Karpas-422 (cell line): ENCODE results near the gene TIAM2. TPM values are rescaled to one million over a fixed set of nuclear protein-coding genes. Genes with fewer than 3 reads are reported as not detected.

Experiments
- DNase-seq: peaks from one replicate; pipeline ENCODE4 v3.0.0-alpha.2; 2015
- H2AFZ ChIP-seq: fragments of 200-600 bp; sonication (generic); 2 replicates; pipeline ENCODE4 v1.6.1; 2014; ENCODE audit warnings: antibody characterized with exemption, low read length, mixed read lengths
- H3K27ac ChIP-seq: fragments of 200-600 bp; sonication (generic); 2 replicates; pipeline ENCODE4 v1.5.1; 2014; ENCODE audit warnings: mild to moderate bottlenecking, low read length, moderate library complexity
- H3K27me3 ChIP-seq: fragments of 200-600 bp; sonication (generic); 2 replicates; pipeline ENCODE4 v1.6.1; 2014; ENCODE audit warnings: low read length, mixed read lengths
- H3K36me3 ChIP-seq: fragments of 200-600 bp; sonication (generic); 2 replicates; pipeline ENCODE4 v1.6.1; 2014; ENCODE audit warnings: low read length, mixed read lengths; ENCODE audit not compliant: insufficient read depth
- H3K4me1 ChIP-seq: fragments of 200-600 bp; sonication (generic); 2 replicates; pipeline ENCODE4 v1.6.1; 2014; ENCODE audit warnings: mild to moderate bottlenecking, low read length, mixed read lengths
- H3K4me2 ChIP-seq: fragments of 200-600 bp; sonication (generic); 2 replicates; pipeline ENCODE4 v1.6.1; 2014; ENCODE audit warnings: low read length, low read depth, mild to moderate bottlenecking; ENCODE audit not compliant: poor library complexity, severe bottlenecking
- H3K4me3 ChIP-seq: fragments of 200-600 bp; sonication (generic); 2 replicates; pipeline ENCODE4 v1.5.1; 2014; ENCODE audit warnings: mild to moderate bottlenecking, antibody characterized with exemption, low read length, mixed read lengths
- H3K79me2 ChIP-seq: fragments of 200-600 bp; sonication (generic); 2 replicates; pipeline ENCODE4 v1.6.1; 2014; ENCODE audit warnings: mild to moderate bottlenecking, low read length, mixed read lengths
- H3K9ac ChIP-seq: fragments of 200-600 bp; sonication (generic); 2 replicates; pipeline ENCODE4 v1.6.0; 2014; ENCODE audit warnings: low read length
- H3K9me2 ChIP-seq: fragments of 200-600 bp; sonication (generic), shearing (Covaris generic); replicated peaks from 2 replicates; pipeline ENCODE4 v1.6.0; 2014; ENCODE audit warnings: mild to moderate bottlenecking, low read length, moderate library complexity; ENCODE audit not compliant: insufficient read depth
- H3K9me3 ChIP-seq: fragments of 300-700, 200-600 bp; sonication (generic); 2 replicates; pipeline ENCODE4 v1.6.1; 2014; ENCODE audit warnings: low read length, mixed read lengths
- H4K20me1 ChIP-seq: fragments of 200-600 bp; sonication (generic); 2 replicates; pipeline ENCODE4 v1.6.1; 2014; ENCODE audit warnings: mild to moderate bottlenecking, antibody characterized with exemption, low read length, low read depth; ENCODE audit not compliant: insufficient read depth
- total RNA-seq: library from RNA; depleted of rRNA; stranded (reverse); fragments of >200 nt; shearing (Covaris generic); gene quantifications from 2 replicates; pipeline ENCODE4 v1.2.3, GENCODE V29; 2014; ENCODE audit warnings: low replicate concordance

The TIAM2 gene
- total RNA-seq, 1 experiment from 2014 or later: 9.0 TPM

DNA sequence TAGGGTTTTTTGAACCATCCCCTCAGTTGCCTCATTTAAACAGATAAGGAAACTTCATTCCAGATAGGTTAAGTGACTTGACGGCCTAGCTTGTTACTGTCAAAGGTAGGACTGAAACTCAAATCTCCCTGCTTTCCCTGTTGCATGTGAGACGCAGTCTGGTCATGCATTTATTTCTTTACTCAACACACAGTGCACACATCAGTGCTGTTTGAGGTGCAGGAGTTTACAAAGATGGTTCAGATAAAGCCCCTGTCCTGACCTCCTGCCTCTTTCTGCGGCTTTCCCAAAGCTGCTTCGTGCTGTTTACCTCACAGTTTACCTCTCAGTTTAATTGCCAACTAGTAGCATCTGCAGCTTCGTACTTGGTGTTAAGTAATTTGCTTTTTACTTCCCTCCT is 26.6 kb downstream of the TIAM2 start:
- Histone ChIP-seq H4K20me1 (no peaks in the 10 kb centered on the region), H3K36me3 (no peaks in the 10 kb centered on the region), H3K27me3 (no peaks in the 10 kb centered on the region), H3K9me3 (no peaks in the 10 kb centered on the region), H3K27ac (no peak overlapping the region), H3K9me2 (no peaks in the 10 kb centered on the region), H3K79me2 (no peaks in the 10 kb centered on the region), H3K4me3 (no peak overlapping the region), H2AFZ (no peak overlapping the region), H3K9ac (no peak overlapping the region), H3K4me1 (no peaks in the 10 kb centered on the region), H3K4me2 (no peak overlapping the region)
- DNase-seq: no peak

DNA sequence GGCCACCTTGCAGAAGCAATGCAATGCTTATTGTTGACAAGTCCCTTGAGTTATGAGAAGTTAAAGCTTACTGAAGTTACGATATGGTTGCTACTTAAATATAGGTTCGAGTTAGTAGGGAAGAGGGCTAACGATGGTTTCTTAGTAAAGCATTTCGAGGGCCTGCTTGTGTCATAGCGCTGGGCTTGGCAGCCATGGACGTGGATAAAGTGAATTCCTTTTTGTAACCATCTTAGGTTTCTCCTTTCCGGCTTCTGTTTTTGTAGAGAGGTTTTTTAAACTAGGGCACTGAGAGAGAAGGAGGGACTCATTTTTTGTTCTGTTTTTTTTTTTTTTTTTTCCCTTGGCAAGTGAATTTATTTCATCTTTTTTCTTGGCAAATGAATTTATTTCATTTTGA is 27.6 kb downstream of the TIAM2 start:
- Histone ChIP-seq H3K4me2 (no peak overlapping the region), H3K79me2 (no peaks in the 10 kb centered on the region), H3K27me3 (no peaks in the 10 kb centered on the region), H3K36me3 (no peaks in the 10 kb centered on the region), H4K20me1 (no peaks in the 10 kb centered on the region), H3K9ac (no peak overlapping the region), H2AFZ (no peak overlapping the region), H3K9me2 (no peaks in the 10 kb centered on the region), H3K9me3 (no peaks in the 10 kb centered on the region), H3K27ac (no peak overlapping the region), H3K4me1 (no peaks in the 10 kb centered on the region), H3K4me3 (no peak overlapping the region)
- no peak for DNase-seq

DNA sequence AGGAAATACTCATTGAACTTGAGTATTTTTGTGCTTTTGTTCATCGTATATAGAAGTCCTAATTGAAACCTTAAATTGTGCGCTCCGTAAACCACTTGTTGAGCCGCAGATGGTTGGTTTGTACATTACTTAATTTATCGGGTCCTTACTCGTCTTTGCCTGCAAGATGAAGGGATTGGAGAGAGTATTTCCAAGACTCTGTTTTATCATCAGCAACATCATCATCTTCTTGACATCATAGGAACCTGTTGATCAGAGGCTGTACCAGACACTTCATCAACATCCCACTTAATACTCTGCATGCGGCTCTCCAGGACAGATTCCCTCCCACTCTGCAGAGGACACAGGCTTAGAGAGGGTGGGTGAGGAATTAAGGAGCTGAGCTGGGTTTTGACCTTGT is 28.6 kb downstream of the TIAM2 start:
- DNase-seq: no peak
- Histone ChIP-seq H3K27me3 (no peaks in the 10 kb centered on the region), H4K20me1 (no peaks in the 10 kb centered on the region), H3K36me3 (no peaks in the 10 kb centered on the region), H3K4me3 (no peak overlapping the region), H2AFZ (no peak overlapping the region), H3K9me2 (no peaks in the 10 kb centered on the region), H3K4me2 (no peak overlapping the region), H3K9me3 (no peaks in the 10 kb centered on the region), H3K79me2 (no peaks in the 10 kb centered on the region), H3K27ac (no peak overlapping the region), H3K4me1 (no peaks in the 10 kb centered on the region), H3K9ac (no peak overlapping the region)

GRCh38 chr6:155024391-155025027 is 29.4 kb downstream of the TIAM2 start:
- Histone ChIP-seq H4K20me1 (no peaks in the 10 kb centered on the region), H3K27me3 (no peaks in the 10 kb centered on the region), H3K9me3 (no peaks in the 10 kb centered on the region), H3K4me2 (no peak overlapping the region), H3K36me3 (no peaks in the 10 kb centered on the region), H3K79me2 (no peaks in the 10 kb centered on the region), H3K9me2 (no peaks in the 10 kb centered on the region), H3K27ac (no peak overlapping the region), H2AFZ (no peak overlapping the region), H3K9ac (no peak overlapping the region), H3K4me3 (no peak overlapping the region), H3K4me1 (no peaks in the 10 kb centered on the region)
- no peak for DNase-seq

DNA sequence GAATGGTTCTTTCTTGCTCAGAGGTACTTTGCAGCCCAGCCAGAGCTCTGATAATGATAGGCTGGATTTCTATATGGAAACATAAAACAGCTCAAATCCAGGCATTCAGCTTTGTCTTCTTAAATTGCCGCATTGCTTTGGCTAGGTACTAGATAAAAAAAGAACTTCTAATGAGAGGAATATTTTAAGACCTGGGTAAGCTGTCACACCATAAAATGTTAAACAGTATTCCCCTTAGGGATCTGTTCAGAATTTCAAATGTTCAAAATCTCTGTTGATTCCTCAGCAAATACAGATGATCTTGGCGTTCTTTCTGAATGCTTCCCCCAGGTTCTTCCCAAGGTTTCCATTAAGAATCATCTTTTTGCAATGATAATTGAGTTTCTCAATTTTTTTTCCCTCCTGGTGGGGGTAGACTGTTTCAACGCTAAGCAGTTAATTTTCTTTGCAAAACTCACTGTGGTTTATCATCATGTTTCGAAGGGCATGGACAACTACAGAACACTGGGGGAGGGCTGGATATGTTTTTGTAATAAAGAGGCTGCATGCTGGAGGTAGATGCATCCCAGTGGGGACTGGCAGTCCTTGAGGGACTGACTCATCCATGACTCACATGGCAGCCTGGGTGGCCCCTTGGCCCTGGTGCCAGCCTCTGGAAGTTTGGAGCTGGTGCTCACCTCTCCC is 31.0 kb downstream of the TIAM2 start:
- DNase-seq: no peak

GRCh38 chr6:155026706-155027045 is 31.6 kb downstream of the TIAM2 start:
- no peak for DNase-seq
- Histone ChIP-seq H3K79me2 (no peaks in the 10 kb centered on the region), H3K36me3 (no peaks in the 10 kb centered on the region), H3K9me2 (no peaks in the 10 kb centered on the region), H3K4me3 (no peak overlapping the region), H3K4me1 (no peaks in the 10 kb centered on the region), H3K27me3 (no peaks in the 10 kb centered on the region), H3K4me2 (no peak overlapping the region), H3K9ac (no peak overlapping the region), H3K9me3 (no peaks in the 10 kb centered on the region), H3K27ac (no peak overlapping the region), H2AFZ (no peak overlapping the region), H4K20me1 (no peaks in the 10 kb centered on the region)

More for the DNA sequence above, 31.0 kb downstream of the TIAM2 start:
- Histone ChIP-seq H3K9me2 (no peaks in the 10 kb centered on the region), H3K27me3 (no peaks in the 10 kb centered on the region), H3K4me1 (no peaks in the 10 kb centered on the region), H3K9me3 (no peaks in the 10 kb centered on the region), H3K4me3 (no peak overlapping the region), H3K4me2 (no peak overlapping the region), H3K79me2 (no peaks in the 10 kb centered on the region), H2AFZ (no peak overlapping the region), H4K20me1 (no peaks in the 10 kb centered on the region), H3K9ac (no peak overlapping the region), H3K27ac (no peak overlapping the region), H3K36me3 (no peaks in the 10 kb centered on the region)

DNA sequence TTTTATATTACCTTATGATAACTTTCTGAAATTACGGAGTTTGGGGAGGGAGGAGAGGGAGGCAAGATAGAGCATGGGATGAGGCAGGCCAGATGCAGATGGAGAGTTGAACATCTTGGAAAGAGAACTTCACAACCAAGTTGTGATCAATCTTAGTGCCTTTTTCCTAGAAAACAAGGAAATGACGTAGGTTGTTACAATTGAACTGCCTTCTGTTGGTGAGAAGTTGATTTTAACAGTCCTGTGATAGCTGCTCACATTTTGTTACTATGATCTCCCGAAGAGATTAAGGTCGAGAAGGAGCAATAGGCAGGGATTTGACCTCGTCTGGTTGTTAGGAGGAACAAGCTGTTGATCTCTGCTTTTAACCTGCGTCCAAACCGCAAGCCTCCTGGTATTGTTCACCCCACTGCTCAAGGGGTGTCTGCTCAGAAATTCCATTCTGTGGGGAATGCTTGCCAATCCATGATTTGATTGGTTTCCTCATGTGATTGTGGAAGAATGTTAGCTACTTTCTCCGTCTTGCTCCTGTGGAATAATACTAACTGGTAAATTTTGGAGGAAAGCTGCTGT is 35.1 kb downstream of the TIAM2 start:
- no peaks in the 10 kb centered on the region for H3K4me1 ChIP-seq

DNA sequence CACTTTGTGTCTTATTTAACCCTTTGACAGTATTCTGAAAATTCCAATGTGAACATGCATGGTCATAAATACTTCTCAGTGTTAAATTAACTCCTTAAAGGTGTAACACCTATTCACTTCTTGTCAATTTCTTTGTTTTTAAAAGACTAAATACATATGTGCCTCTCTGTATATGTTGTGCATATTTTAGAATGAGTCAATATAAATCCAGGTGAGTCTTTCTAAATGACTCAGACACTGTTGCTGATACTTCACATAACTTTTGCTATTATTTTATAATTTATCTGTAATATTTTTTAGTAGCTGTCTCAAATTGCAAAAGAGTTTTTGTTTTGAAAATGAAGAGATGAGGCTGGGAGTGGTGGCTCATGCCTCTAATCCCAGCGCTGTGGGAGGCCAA is 36.0 kb downstream of the TIAM2 start:
- no peak overlapping the region for H3K9ac ChIP-seq
- no peaks in the 10 kb centered on the region for H3K9me3 ChIP-seq

More for the DNA sequence above, 35.1 kb downstream of the TIAM2 start:
- Histone ChIP-seq H4K20me1 (no peaks in the 10 kb centered on the region), H3K9ac (no peak overlapping the region), H3K9me2 (no peaks in the 10 kb centered on the region), H3K79me2 (no peaks in the 10 kb centered on the region), H2AFZ (no peak overlapping the region), H3K27me3 (no peaks in the 10 kb centered on the region), H3K36me3 (no peaks in the 10 kb centered on the region), H3K27ac (no peak overlapping the region), H3K4me2 (no peak overlapping the region), H3K4me3 (no peak overlapping the region), H3K9me3 (no peaks in the 10 kb centered on the region)
- no peak for DNase-seq

More for the DNA sequence above, 36.0 kb downstream of the TIAM2 start:
- DNase-seq: no peak
- Histone ChIP-seq H2AFZ (no peak overlapping the region), H4K20me1 (no peaks in the 10 kb centered on the region), H3K36me3 (no peaks in the 10 kb centered on the region), H3K4me3 (no peak overlapping the region), H3K27me3 (no peaks in the 10 kb centered on the region), H3K79me2 (no peaks in the 10 kb centered on the region), H3K4me2 (no peak overlapping the region), H3K4me1 (no peaks in the 10 kb centered on the region), H3K27ac (no peak overlapping the region), H3K9me2 (no peaks in the 10 kb centered on the region)
